HG02885 (cell line): ENCODE measurements around the gene SLC35B2.
A peak's percentile ranks its signal among the peaks of the same experiment; 100 is the strongest.
"Not testable (repeated sequence)": the region's sequence is repeated elsewhere in the genome, so short reads cannot be mapped to it uniquely, and the experiment has no call there.

Experiments used
- ATAC-seq: cut with Tn5 transposase; IDR thresholded peaks from one replicate; pipeline ENCODE4 v1.9.1; 2021; ENCODE audit warnings: mild to moderate bottlenecking; ENCODE audit not compliant: unreplicated experiment, poor library complexity

The SLC35B2 gene

GRCh38 chr6:44237021-44237812 lies 20.1 kb downstream of the SLC35B2 start:
- peak; percentile 59 for ATAC-seq

DNA sequence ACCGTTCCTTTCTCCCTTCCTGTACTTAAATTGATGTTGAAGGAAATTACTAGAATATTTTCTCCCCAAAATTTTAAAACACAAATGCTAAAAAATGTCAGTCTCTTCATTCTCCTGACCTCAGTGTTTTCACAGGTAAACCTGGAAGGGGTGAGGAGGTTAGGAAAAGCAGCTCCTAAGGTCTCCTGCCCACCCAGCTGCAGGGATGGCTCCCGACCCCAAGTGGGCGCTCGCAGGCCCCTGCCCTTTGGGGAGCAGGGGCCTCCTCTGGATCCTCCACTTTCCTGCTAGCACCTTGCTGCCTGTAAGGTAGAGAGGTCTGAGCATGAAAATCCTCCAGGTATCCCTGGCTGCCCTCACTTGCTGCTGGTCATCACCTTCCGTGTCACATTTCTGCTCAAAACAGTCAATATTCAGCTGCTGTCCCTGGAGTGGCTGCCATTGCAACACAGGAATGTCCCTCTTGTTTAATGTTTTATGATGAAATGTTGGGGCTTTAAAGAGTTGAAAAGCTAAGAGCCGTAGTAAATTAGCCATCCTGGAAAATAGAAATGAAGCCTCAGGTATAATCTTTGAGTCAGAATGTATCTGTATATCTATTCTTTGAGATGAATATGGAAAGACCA lies 21.3 kb downstream of the SLC35B2 start:
- no peak for ATAC-seq

DNA sequence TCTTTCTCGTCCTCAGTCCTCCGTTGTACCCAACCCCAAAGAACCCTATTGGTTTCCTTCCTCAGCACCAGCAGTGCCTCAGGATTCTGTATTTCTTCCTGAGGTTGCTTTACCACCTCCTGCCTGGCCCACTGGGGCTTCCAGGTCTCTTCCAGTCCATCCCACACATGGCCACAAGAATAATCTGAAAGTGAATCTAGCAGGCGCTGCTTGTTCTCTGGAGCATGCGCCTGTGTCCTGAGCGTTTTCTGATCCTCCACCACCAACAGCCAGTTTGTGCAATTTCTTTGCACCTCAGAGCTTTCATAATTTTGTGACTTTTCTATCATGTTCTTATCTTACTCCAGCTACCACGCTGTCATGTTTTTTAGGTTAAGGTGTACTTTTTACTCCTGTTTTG lies 22.1 kb downstream of the SLC35B2 start:
- no peak for ATAC-seq

DNA sequence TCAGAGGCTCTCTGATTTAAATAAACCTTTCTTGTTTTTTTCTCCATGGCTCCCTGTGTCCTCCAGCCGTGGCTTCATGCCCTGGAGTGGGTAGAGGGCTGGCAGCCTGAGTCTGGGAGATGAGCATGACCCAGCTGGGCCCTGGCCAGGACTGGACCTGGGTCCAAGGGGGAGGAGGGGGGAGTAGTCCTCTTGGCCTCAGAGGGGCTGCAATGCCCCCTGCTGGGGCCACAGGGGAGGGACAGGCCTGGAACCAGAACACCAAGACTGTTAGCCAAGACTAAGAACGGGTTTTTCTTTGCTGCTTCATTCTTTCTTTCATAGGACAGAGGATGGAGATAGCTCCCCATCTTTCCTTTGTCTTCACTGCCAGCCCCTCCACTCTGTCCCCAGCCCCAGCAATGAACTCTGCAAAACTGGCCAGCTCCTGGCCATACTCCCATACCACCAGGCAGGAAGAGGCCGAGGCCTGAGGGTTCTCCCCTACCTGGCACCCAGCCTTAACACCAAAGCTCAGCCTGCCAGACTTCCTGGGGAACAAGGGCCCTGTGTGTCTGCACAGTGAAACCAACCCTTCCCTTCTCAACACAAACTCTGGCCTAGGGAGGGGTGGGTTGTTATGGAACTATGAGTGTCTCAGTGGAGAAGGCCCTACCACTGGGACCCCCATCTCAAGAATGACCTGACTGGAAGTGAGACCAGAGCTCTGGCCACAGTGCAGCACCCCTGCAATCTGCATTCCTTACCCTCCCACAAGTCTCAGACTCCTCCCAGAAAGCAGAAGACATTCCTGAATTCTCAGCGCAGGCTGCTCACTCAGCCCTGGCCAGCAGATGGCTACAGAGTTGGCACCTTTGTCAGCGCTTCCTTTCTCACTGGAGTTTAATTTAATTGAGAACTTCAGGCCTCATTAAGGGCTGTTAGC lies 23.0 kb downstream of the SLC35B2 start:
- ATAC-seq, result no peak

DNA sequence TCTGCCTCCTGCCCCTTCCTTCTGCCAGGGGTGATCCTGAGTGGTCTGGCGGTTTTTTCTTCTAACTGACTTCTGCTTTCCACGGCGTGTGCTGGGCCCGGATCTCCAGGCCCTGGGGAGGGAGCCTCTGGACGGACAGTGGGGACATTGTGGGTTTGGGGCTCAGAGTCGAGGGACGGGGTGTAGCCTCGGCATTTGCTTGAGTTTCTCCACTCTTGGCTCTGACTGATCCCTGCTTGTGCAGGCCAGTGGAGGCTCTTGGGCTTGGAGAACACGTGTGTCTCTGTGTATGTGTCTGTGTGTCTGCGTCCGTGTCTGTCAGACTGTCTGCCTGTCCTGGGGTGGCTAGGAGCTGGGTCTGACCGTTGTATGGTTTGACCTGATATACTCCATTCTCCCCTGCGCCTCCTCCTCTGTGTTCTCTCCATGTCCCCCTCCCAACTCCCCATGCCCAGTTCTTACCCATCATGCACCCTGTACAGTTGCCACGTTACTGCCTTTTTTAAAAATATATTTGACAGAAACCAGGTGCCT lies 23.7 kb downstream of the SLC35B2 start:
- ATAC-seq, result no peak

DNA sequence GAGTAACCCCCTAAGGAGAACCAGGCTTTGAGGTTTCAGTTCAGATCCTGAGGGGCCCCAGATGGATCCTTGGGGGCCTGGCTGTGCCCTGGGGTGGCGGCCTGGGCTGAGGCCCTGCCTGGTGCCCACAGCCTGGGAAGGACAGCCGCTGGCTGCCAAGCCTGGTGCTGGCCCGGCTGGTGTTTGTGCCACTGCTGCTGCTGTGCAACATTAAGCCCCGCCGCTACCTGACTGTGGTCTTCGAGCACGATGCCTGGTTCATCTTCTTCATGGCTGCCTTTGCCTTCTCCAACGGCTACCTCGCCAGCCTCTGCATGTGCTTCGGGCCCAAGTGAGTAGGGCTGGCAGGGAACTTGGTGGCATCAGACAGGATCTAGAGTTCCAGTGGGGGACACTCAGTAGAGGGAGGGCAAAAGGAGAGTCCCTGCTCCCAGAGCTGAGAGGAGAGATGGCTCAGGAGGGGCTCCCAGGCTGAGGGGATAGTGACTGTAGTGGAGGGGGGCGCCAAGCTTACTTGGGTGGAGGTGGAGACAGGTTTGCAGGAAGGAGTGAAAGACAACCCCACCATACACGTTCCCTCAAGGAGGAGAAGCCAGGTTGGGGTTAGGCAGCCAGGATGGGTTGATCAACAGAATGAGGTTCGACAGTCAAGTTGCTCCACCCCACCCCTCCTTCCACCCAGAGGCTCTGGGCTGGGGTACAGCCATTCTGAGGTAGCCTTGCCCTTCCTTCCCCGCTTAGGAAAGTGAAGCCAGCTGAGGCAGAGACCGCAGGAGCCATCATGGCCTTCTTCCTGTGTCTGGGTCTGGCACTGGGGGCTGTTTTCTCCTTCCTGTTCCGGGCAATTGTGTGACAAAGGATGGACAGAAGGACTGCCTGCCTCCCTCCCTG lies 24.4 kb downstream of the SLC35B2 start:
- no peak for ATAC-seq

- not testable (repeated sequence) for ATAC-seq
These were observed 25.9 kb downstream of the SLC35B2 start for GRCh38 chr6:44231426-44231825.

- ATAC-seq, result no peak
These were observed 27.2 kb downstream of the SLC35B2 start for GRCh38 chr6:44230034-44230675.

- ATAC-seq, result no peak
These were observed 27.8 kb downstream of the SLC35B2 start for GRCh38 chr6:44229376-44230033.

DNA sequence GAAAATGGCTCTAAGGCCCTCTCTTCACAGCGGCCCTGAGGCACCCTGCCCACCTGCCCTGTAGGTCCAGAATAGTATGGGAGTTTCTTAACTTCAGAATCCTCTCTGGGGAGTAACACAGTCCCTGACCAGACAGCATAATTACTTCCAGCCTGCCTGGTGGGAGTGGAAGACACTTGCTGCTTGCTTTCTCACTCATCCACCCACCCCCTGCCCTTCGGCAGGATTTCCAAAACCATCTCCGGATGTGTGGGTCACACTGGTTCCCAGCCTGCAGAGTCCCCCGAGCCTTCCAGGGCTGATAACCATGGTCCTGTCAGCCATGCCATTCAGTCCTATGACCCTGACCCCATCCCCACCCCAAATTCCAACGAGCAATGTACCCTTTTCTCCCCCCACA lies 28.5 kb downstream of the SLC35B2 start:
- ATAC-seq, result no peak

- ATAC-seq, result no peak
These were observed 28.9 kb downstream of the SLC35B2 start for GRCh38 chr6:44228433-44228832.

DNA sequence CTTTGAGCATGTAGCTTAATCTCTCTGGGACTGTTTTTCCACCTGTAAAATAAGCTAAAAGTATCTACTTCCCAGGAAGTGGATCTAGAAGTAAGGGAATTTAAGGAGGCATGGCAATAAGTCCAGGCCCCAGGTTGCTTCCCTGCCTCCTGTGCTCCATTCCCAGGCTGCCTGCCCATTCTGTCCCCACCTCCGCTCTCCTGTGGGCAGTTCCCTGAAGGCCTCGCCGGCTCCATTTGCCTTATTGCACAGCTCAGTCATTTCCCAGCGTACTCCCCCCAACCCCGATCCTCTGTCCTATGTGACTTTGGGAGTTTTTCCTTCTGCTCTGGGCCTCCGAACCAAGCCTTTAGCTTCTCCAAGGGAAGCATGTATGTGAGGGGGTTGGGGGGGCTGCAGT lies 29.3 kb downstream of the SLC35B2 start:
- ATAC-seq, result no peak

- no peak for ATAC-seq
These were observed 30.1 kb downstream of the SLC35B2 start for GRCh38 chr6:44227148-44227793.

DNA sequence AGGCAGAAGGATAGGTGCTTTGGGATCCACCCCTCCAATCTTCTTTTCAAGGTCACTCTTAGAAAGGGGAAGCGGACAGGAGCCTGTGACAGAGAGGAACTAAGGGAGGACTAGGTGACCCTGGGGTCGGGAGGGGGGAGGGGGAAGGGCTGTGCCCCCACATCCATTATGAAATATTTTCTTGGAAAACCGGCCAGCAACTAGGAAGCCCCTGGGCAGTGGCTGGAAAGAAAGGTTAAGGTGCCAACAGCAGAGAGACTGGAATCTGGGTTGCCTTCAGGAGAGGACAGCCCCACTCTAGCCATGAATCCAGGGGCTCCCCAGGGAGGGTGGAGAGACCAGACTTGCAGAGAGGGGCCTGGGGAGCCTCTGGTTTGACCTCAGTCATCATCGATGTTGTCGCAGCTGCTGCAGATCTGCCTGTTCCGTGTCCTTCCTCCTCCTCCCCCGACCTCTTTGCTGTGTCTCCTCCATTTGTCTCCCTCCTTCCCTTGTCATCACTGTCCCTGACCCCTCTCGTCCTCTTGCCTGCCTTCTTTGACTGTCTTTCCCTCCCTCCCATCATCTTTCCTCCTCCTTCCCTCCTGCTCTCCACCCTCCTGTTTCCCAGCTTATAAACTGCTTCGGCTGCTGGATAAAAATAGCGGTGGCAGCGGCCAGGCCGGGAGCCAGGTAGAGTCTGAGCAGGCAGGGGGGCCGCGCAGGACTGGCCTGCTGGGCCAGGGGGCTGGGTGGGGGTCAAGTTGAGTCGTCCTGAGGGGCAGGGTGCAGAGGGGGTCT lies 30.8 kb downstream of the SLC35B2 start:
- ATAC-seq, result no peak

DNA sequence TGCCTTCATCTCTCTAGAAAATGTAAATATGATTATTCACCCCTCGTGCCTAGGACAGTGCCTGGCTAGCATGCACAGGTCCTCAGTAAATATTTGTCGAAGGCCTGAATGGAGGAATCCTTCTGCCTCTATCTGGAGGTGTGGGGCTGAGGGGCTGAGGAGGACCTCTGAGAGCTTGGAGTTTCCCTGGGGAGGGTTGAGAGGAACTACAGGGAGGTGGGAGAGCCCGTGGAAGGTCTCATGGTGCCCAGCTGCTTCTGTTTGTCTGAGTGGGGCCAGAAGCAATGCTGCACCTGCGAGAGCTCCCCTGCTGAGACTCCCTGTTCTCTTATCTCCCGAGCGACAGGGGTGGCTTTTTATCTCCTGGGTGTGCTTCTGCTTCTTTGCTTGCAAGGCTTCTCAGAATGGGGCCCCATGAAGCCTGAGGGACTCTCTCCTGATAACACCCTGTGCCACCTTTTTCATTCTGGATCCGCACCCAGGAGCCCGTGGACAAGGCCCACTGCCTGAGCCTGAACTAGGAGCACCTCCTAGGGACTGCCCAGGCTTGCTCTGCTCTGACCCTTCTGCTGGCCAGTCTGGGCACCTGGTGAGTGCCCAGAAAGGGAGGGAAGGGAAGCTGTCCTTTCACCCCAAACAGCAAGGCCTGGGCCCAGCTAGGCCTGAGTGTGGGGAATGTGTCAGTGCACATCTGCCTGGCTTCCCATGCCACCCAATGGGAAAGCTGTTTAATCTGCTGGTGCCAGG lies 31.6 kb downstream of the SLC35B2 start:
- ATAC-seq, result no peak

DNA sequence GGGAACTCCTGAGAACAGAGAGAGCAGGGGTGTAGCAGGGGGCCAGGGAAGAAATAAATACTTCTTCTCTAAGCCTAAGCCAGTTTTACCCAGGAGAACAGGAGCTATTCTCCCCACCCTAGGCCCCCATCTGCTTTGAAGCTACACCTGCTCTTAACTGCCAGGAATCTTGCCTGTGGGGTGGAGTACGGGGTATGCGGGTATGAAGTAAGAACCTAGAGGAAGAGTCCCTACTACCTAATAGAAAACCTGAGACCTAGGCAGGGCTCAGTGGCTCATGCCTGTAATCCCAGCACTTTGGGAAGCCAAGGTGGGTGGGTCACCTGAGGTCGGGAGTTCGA lies 32.4 kb downstream of the SLC35B2 start:
- ATAC-seq, result no peak
